GM15510 (cell line): ENCODE measurements around the gene SORD.

Experiments used
- POLR2A ChIP-seq: IDR thresholded peaks from 3 replicates; pipeline ENCODE4 v1.6.1; 2011; ENCODE audit warnings: borderline replicate concordance; ENCODE audit not compliant: insufficient read length; ENCODE audit errors: extremely low read depth

SORD gene

GRCh38 chr15:45106002-45106790 is 83.2 kb downstream of the SORD start:
- no peak for TF ChIP-seq POLR2A

GRCh38 chr15:45107941-45108630 is 85.1 kb downstream of the SORD start:
- no peak for TF ChIP-seq POLR2A

- TF ChIP-seq POLR2A = no peak
Observed at GRCh38 chr15:45110256-45110820, 87.3 kb downstream of the SORD start.

GRCh38 chr15:45111390-45112142 is 88.6 kb downstream of the SORD start:
- TF ChIP-seq POLR2A = no peak

- no peak for TF ChIP-seq POLR2A
Observed at GRCh38 chr15:45112143-45112590, 89.2 kb downstream of the SORD start.

- TF ChIP-seq POLR2A = no peak
Observed at GRCh38 chr15:45112591-45113379, 89.8 kb downstream of the SORD start.

- TF ChIP-seq POLR2A = no peak
Observed at GRCh38 chr15:45113380-45113990, 90.5 kb downstream of the SORD start.

GRCh38 chr15:45114076-45114750 is 91.2 kb downstream of the SORD start, which contains the start of the genes DUOX2 and DUOXA2:
Gene DUOX2, minus strand, starts transcription at chr15:45114172. Its CDS starts 761 bp downstream, at chr15:45113411.
Gene DUOXA2, plus strand, starts transcription at chr15:45114326. Its CDS starts 280 bp downstream, at chr15:45114606.
- TF ChIP-seq POLR2A = no peak

GRCh38 chr15:45114751-45115085 is 91.7 kb downstream of the SORD start:
- no peak for TF ChIP-seq POLR2A

GRCh38 chr15:45115312-45115820 is 92.4 kb downstream of the SORD start:
- no peak for TF ChIP-seq POLR2A

- TF ChIP-seq POLR2A = no peak
Observed at GRCh38 chr15:45116006-45116481, 93.0 kb downstream of the SORD start.

GRCh38 chr15:45116482-45117307 is 93.7 kb downstream of the SORD start:
- no peak for TF ChIP-seq POLR2A
